ENCODE measurements around the gene PAK5.

DNA sequence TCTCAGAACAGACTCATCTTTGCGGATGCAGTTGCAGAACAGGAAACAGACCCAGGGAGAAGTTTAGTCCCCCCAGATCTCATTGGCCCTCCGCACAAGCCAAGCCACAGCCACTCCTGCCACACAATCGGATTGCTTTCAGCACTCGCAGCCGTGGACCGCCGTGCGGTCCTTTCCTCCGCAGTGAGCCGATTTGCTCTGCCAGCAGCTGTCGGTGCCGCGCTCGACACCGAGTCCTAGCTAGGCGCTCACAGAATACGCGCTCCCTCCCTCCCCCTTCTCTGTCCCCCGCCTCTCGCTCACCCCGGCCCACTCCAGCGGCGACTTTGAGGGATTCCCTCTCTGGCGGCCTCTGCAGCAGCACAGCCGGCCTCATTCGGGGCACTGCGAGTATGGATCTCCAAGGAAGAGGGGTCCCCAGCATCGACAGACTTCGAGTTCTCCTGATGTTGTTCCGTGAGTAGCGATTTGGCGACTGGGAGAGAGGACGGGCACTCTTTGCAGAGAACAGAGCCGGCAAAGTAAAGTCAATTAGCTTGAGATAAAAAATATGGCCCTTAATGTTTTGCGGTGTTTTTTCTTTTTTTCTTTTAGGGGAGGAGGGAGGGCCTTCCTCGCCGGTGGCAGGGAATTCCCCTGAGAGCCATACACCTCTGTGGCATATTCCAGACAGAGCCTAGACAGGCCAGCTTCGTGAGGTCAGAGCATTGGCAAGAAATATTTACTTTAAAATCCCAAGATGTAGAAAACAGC, 324.2 kb downstream of the PAK5 start, which contains the start of gene LAMP5:
- TF ChIP-seq, protein P1, sequence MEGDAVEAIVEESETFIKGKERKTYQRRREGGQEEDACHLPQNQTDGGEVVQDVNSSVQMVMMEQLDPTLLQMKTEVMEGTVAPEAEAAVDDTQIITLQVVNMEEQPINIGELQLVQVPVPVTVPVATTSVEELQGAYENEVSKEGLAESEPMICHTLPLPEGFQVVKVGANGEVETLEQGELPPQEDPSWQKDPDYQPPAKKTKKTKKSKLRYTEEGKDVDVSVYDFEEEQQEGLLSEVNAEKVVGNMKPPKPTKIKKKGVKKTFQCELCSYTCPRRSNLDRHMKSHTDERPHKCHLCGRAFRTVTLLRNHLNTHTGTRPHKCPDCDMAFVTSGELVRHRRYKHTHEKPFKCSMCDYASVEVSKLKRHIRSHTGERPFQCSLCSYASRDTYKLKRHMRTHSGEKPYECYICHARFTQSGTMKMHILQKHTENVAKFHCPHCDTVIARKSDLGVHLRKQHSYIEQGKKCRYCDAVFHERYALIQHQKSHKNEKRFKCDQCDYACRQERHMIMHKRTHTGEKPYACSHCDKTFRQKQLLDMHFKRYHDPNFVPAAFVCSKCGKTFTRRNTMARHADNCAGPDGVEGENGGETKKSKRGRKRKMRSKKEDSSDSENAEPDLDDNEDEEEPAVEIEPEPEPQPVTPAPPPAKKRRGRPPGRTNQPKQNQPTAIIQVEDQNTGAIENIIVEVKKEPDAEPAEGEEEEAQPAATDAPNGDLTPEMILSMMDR (IDR thresholded peaks at IDR 0.05) = no peak
- TF ChIP-seq POLR2A (IDR thresholded peaks at IDR 0.05) = no peak

Measured in Peyer's patch (tissue), 4 donors.